Right lobe of liver (tissue), 6 donors: ENCODE data around the gene IL17RA. TPM values are rescaled to one million over a fixed set of nuclear protein-coding genes. Genes with fewer than 3 reads are reported as not detected.

Source experiments
- ATAC-seq, 4 donors: fragments of 200-7000 bp; cut with Tn5 transposase; one replicate each; pipeline ENCODE4 v1.9.1; 2020; ENCODE audit warnings: mild to moderate bottlenecking in 4 of 4, moderate library complexity in 4 of 4
- DNase-seq, 3 donors: peaks; one replicate each; pipeline ENCODE4 v3.0.0-alpha.2; 2020
- H3K27ac ChIP-seq, 3 donors: fragments of 200-600 bp; one replicate each; pipeline ENCODE4 v1.8.0; 2022
- H3K27me3 ChIP-seq, 2 donors: fragments of 200-600 bp; one replicate each; pipeline ENCODE4 v1.8.0; 2022
- H3K36me3 ChIP-seq, 4 donors: fragments of 200-600 bp; sonication (generic) in 1 of 4; one replicate each; pipeline versions ENCODE4 v1.5.1 to v1.8.0; 2017 to 2022; ENCODE audit warnings: control low read depth in 1 of 4
- H3K4me1 ChIP-seq, 4 donors: fragments of 200-600 bp; sonication (generic) in 1 of 4; one replicate each; pipeline versions ENCODE4 v1.5.1 to v1.8.0; 2017 to 2022; ENCODE audit warnings: control low read depth in 1 of 4
- H3K4me3 ChIP-seq, 3 donors: fragments of 200-600 bp; one replicate each; pipeline ENCODE4 v1.8.0; 2022
- H3K9me3 ChIP-seq, 4 donors: fragments of 200-600 bp; sonication (generic) in 1 of 4; one replicate each; pipeline versions ENCODE4 v1.5.1 to v1.8.0; 2017 to 2022; ENCODE audit warnings: control low read depth in 1 of 4
- CTCF ChIP-seq, 4 donors: fragments of 200-600 bp in 3 of 4; fragments of 450-650 bp in 1 of 4; IDR thresholded peaks; one replicate each; pipeline versions ENCODE4 v1.5.1 to v1.8.0; 2016 to 2022; ENCODE audit warnings: antibody characterized with exemption in 4 of 4, mild to moderate bottlenecking in 2 of 4
- POLR2A ChIP-seq: fragments of 450-650 bp; IDR thresholded peaks from one replicate; pipeline ENCODE4 v1.6.1; 2017; ENCODE audit warnings: antibody characterized with exemption, mild to moderate bottlenecking
- WGBS: methylation state at CpG from one replicate; pipeline ENCODE4 v1.1.6; 2018; ENCODE audit warnings: low coverage, low lambda C conversion rate; ENCODE audit not compliant: insufficient coverage; ENCODE audit errors: missing lambda C conversion rate; 5-methylcytosine and 5-hydroxymethylcytosine counted together
- intact Hi-C, 2 donors: fragments of 100-400 bp; cut with DNase I; formaldehyde crosslinking; loops; one replicate each; pipeline versions ENCODE4 v1.11.2 to v1.14.1; 2022
- total RNA-seq, 6 experiments: library from RNA; depleted of rRNA in 2 of 6; stranded (reverse); fragments of >200 nt in 2 of 6; fragmentation: NEBNext Ultra II Directional in 3 of 6; extraction: Animal tissue kit (Norgen Biotek cat#: 25700) in 3 of 6; gene quantifications; one replicate each; pipeline versions ENCODE4 v1.1.0 to v1.2.4, GENCODE V29; 2016 to 2023
- donor health status: DM: no; HTN: yes; CAD: no.
- donor health status: DM: no; HTN: no; CAD: no.
- donor health status: DM: no; HTN: no; CAD: no.
- donor health status: DM: no; HTN: yes; CAD: no.
- donor health status: DM: no; HTN: yes; CAD: no.

The IL17RA gene
- total RNA-seq, 6 experiments from 2014 or later = 7.1 to 13.6 (median 9.6) TPM

GRCh38 chr22:17133137-17133536, 48.3 kb downstream of the IL17RA start:
- WGBS = no CpG with 5 or more reads among the region's 7 CpGs
- no peaks in the 10 kb centered on the region for H3K4me1 ChIP-seq
- H3K27ac ChIP-seq = no peak overlapping the region
- TF ChIP-seq CTCF (IDR thresholded peaks at IDR 0.05) (no peak), POLR2A (no peak)
- ATAC-seq (no peak), DNase-seq (no peak)
- H3K36me3 ChIP-seq = peaks cover 0 to 6% (median 1%) of the 10 kb centered on the region in 4 donors
- intact Hi-C loops = no loop called here
- H3K27me3 ChIP-seq = no peaks in the 10 kb centered on the region
- H3K9me3 ChIP-seq = no peaks in the 10 kb centered on the region
- H3K4me3 ChIP-seq = no peak overlapping the region

- DNase-seq (no peak), ATAC-seq (peak in 2 of 4 donors; percentile 10 to 16)
- TF ChIP-seq CTCF (IDR thresholded peaks at IDR 0.05) = no peak
- no peak for TF ChIP-seq POLR2A
- Histone ChIP-seq H3K36me3 (peaks cover 0 to 13% (median 1%) of the 10 kb centered on the region in 4 donors), H3K27ac (no peak overlapping the region), H3K9me3 (no peaks in the 10 kb centered on the region), H3K27me3 (no peaks in the 10 kb centered on the region), H3K4me3 (no peak overlapping the region), H3K4me1 (no peaks in the 10 kb centered on the region)
- 96% methylated on average over 10 of the region's 15 CpGs for WGBS
- intact Hi-C loops = no loop called here
Measured at GRCh38 chr22:17135153-17135760, 50.5 kb downstream of the IL17RA start.

GRCh38 chr22:17137170-17137569, 52.4 kb downstream of the IL17RA start:
- Histone ChIP-seq H3K4me3 (no peak overlapping the region), H3K27ac (no peak overlapping the region), H3K27me3 (no peaks in the 10 kb centered on the region), H3K4me1 (no peaks in the 10 kb centered on the region), H3K9me3 (no peaks in the 10 kb centered on the region), H3K36me3 (peaks cover 0 to 29% (median 11%) of the 10 kb centered on the region in 4 donors)
- no peak for DNase-seq
- intact Hi-C loops = no loop called here
- ATAC-seq = no peak
- TF ChIP-seq POLR2A = no peak
- TF ChIP-seq CTCF (IDR thresholded peaks at IDR 0.05) = no peak
- 55% methylated on average over 3 of the region's 4 CpGs for WGBS

GRCh38 chr22:17137861-17138425, 53.1 kb downstream of the IL17RA start:
- ATAC-seq (no peak), DNase-seq (no peak)
- whole genome bisulfite sequencing = 93% methylated on average over 8 of the region's 17 CpGs

More at GRCh38 chr22:17137861-17138425, 53.1 kb downstream of the IL17RA start:
- no peak overlapping the region for H3K4me3 ChIP-seq
- peaks cover 0 to 36% (median 12%) of the 10 kb centered on the region in 4 donors for H3K36me3 ChIP-seq
- no peak for TF ChIP-seq POLR2A
- TF ChIP-seq CTCF (IDR thresholded peaks at IDR 0.05) = no peak
- no peak overlapping the region for H3K27ac ChIP-seq
- no peaks in the 10 kb centered on the region for H3K4me1 ChIP-seq
- intact Hi-C loops = no loop called here
- H3K27me3 ChIP-seq = no peaks in the 10 kb centered on the region
- H3K9me3 ChIP-seq = no peaks in the 10 kb centered on the region
